ENCODE data around the gene AADACL4.
"Not testable (repeated sequence)": the region's sequence is repeated elsewhere in the genome, so short reads cannot be mapped to it uniquely, and the experiment has no call there.

Gene AADACL4

DNA sequence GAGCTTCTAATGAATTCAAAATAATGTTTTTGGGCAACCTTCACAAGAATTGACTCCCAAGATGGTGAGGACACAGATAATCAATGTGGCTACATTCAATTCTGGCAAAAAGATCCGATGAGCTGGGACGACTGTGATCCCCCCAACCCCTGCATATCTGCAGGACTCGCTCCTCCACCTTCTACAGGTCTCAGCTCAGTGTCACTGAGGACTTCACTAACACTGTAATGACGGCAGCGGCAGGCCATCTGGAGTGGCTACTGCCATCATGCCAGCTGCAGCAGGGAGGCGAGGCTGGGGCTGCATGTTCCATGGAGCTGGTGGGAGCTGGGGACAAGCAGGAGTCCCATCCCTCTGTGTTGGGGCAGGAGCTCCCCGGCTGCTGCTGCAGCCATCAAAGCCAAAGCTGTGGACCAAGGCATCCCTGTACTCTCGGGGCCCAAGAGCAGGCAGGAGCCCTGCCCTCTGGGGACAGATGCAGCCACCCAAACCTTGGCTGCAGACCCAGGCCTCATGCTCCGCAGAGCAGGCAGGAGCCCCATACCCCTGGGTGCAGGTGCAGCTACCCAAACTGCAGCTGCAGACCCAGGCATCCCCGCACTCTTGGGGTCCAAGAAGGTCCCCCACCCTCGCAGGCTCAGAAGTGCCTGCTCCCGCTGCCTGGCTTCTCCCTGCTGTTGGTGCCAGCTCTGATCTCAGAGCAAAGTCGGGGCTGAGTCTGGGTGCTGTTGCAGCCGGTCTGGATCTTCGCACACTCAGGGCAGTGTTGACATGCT lies 13.7 kb upstream of the AADACL4 start:
- no peak for DNase-seq

DNA sequence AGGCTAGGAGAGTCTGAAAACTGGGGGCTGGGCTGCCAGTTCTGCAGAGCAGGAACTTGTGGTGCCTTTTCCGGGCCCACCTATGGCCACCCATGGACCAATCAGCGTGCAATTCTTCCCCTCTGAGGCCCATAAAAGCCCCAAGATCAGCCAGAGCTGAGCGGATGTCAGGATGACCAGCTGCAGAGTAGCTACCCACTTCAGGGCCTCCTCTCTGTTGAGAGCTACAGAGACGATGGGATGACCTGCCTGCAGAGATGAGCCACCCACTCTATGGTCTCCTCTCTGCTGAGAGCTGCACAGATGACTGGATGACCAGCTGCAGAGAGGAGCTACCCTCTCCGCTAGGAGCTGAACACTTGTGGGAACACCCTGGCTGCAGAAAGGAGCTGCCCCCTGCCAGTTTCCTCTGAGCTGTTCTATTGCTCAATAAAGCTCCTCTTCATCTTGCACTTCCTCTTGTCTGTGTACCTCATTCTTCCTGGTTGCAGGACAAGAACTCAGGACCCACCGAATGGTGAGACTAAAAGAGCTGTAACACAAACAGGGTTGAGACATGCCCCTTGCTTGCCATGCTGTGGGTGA lies 12.8 kb upstream of the AADACL4 start:
- DNase-seq = no peak

DNA sequence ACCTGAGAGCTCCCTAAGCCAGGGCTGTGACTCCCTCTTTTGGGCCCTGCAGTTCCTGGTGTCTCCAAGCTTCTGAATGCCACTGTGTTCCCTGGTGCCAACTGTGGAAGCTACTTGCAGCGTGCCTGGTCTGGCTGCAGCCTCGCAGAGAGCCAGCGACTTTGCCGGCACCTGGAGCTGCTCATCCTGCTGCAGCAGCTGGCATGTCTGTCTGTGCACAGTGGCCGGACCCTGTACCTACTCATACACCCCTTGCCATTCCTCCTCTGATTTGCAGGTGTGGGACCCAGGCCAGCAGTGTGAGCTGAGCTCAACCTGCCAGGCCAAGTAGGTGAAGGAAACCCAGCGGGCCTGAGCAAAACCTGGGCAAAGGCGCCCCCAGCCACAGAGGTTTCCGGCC lies 12.3 kb upstream of the AADACL4 start:
- DNase-seq = no peak

DNA sequence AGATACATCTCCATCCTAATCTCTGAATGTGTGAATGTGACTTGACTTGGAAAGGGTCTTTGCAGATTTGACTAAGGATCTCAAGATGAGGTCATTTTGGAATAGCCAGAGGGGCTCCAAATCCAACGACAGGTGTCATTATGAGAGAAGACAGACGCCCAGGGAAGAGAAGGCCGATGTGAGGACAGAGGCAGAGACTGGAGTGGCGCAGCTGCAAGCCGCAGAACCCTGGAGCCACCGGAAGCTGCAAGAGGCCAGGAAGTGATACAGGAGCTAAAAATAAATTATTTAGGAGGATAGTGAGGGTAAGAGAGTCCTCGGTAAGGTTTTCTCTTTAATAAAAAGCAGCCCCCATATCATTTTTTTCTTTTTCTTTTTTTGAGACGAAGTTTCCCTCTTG lies 9.7 kb upstream of the AADACL4 start:
- no peak for DNase-seq

DNA sequence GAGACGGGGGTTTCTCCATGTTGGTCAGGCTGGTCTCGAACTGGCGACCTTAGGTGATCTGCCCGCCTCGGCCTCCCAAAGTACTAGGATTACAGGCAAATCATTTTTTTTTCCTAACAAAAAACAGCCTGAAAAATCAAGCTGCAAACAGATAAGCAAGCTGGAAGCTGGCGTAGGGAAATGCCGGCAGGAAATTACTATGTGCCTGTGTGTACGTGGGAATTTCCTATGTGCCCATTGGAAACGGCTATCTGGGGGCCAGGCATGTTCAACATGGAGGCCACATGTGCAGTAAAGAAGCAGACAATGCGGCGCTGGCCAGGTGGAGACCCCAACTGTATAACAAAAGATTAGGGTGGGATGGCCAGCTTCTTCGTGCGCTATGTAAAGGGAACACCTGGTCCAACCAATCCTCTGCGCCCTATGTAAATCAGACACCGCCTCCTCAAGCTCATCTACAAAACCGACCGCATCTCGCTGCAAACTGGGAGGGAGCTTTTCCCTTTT lies 9.1 kb upstream of the AADACL4 start:
- no peak for DNase-seq

DNA sequence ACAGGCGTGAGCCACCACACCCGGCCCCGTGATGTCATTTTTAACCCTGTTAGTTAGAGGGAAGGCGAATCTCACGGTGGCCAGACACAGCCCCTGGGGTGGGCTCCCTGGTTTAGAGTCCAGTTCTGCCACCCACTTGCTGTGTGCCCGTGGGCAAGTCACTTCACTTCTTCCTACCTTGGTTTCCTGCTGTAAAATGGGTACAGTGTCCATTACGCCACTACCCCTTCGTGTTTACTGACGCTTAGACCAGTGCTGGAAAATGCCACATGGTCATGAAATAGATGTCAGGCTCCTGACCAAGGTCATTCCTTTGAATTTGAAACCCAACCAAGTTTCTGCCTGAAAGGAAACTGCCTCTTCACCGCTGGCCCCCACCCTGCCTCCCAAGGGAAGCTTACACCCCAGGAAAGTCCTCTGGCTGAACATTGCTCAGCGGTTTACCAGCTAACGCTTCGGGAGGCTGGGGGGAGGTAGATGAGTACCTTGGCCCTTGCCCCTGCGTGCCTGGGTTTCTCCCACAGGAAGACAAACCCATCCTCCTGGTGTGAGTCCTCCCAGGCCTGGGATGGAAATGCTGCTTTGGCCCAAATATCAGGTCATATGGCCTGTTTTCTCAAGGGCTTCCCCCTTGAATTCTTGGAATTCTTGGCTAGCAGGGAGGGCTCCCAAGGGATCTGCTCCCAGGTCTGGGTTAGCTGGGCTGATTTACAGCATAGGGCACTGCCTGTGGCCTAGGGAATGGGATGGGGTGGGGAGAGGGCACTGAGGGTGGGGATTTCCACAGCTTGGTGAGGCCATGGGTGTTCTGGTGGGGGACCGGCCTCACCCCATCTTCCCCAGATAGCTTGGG lies 7.6 kb upstream of the AADACL4 start:
- DNase-seq = no peak

DNA sequence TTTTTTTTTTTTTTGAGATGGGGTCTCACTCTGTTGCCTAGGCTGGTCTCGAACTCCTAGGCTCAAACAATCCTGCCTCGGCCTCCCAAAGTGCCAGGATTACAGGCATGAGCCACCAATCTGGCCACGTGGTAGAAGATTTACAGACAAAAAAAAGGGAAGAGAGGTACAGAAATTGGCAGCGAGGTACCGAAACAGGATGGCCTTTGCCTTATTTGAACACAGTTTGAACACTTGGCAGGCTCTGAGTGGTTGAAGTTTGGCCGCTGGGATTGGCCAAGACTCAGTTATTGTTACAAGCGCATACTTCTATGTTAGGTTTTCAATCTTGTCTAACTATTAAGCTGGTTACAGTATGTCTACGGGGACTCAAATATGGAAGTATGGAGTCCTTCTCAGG lies 6.2 kb upstream of the AADACL4 start:
- DNase-seq = no peak

DNA sequence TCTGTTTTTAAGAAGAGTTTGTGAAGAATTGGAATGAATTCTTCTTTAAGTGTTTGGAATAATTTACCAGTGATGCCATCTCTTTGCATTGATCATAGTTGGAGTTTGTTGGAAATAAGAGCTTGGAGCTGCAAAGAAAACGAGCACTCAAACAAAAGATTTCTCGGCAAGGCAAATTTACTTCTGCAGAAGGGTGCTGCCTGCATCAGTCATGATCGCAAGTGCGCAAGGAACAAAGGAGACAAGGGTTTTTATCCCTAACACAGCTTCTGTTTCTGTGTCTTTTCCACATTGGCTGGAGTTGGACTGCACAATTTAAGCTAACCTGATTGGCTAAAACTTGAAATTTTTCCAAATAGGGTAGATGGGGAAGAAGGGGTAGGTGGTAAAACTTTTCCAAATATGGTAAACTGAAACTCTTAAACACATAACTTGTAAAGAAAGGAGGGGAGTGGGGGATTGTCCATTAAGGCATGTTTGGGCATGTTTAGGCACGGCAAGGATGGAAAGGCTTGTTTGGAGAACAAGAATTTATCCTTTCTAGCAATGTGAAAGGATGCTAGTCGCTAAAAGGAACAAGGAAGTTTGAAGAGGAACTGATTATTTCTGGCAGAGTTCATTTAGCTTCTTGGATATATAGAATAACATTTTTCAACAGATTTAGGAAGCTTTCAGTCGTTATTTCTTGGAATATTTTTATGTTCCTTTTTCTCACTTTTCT lies 3.5 kb upstream of the AADACL4 start:
- no peak for DNase-seq

DNA sequence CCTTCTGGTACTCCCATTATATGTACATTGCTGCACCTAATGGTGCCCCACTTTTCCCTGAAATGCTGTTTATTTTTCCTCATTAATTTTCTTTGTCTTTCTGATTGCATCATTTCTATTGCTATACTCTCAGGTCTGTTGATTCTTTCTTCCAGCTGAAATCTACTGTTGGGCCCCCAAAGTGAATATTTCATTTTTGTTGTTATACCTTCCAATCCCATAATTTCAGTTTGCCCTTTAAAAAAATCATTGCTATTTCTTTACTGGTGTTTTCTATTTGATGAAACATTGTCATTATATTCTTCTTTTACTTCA lies 3.0 kb upstream of the AADACL4 start:
- no peak for DNase-seq

DNA sequence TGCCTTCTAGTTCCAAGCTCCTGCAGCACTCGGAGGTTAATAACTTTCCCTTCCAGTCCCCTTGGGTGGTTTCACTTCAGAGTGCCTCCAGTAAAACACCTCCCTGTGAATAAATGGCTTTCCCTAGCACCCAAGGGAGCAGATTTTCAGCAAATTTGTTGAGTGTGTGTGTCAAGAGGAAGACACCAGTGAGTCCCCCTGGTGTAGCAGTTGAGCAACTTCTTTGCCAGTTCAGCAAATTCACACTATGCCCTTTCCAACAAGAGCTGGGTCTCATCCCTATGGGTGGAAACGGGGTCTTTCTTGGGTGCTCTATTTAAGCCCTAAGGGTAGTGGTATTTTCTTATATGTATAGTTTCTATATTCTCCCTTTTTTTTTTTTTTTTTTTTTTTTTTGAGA lies 806 bp upstream of the AADACL4 start:
- no peak for DNase-seq

DNA sequence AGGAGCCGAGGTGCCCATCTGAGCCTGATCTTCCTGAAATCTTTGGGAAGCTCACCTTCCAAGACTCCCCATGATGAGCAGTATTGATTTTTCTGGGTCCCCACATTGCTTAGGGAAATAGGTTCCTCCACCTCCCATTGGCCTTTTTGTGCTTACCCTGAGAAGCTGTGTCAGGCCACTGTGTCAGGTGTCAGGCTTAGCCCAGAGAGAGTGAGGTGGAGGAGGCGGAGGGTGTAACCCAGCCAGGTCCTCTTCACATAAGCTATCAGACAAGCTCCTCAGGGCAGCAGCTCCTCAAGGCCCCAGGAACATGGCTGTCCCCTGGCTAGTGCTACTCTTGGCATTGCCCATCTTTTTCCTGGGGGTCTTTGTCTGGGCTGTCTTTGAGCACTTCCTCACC lies 352 bp downstream of the AADACL4 start:
- DNase-seq = no peak

DNA sequence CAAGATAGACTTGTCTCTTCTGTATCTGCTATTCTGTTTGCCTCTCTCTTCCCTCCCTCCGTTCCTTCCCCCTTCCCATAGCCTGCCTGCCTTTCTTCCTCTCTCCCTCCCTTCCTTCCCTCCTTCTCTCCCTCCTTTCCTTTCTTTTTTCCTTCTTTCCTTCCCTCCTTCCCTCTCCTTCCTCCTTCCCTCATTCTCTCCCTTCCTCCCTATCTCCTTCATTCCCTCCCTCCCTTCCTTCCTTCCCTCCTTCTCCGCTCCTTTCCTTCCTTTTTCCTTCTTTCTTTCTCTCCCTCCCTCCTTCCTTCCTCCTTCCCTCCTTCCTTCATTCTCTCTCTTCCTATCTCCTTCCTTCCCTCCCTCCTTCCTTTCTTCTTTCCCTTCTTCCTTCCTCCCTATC lies 944 bp downstream of the AADACL4 start:
- DNase-seq = no peak

DNA sequence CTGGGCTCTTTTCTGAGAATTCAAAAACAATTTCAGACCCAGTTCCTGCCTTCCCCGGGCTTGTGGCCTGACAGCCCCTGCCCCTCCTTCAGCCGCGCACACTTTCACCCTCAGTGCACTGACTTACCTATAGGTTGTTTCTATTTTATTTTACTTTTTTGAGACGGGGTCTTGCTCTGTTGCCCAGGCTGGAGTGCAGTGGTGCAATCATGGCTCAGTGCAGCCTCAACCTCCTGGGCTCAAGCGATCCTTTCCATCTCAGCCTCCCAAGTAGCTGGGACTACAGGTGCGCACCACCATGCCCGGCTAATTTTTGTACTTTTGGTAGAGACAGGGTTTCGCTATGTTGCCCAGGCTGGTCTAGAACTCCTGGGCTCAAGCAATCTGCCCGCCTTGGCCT lies 1.5 kb downstream of the AADACL4 start:
- DNase-seq = not testable (repeated sequence)

DNA sequence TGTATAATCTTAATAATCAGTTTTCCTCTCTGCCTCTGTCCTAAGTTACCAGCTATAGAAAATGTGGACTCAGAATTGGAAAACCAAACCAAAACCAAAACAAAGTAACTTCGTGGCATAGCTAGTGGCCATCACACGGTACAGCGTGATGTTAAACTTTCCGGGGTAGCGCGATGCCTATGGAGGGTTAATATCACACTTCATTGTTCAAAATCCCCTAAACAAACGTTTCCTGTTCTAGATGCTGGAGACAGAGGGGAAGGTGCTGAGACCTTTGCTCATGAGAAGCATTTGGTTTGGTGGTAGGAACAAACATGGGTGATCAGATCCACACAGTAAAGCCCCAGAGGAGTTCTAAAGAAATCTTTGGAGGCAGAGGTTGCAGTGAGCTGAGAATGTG lies 4.9 kb downstream of the AADACL4 start:
- DNase-seq = no peak

DNA sequence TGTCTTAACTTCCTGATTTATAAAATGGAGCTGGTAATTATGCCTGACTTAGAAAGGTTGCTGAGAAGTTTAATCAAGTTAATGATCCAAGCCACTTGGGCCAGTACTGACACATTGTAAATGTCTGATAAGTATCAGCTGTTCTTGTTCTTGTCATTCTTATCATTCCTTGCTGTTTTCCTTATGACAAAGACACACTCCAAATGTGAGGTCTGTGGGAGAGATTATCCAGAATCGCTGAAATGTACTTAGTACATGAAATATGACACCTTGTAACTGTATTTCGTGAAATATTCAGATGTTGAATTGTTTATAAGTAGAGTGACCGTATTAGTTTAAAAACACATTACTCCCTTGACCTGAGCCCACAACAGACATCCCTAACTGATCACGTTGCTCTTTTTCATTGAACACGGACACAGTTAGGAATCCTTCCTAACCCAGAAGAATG lies 6.1 kb downstream of the AADACL4 start:
- no peak for DNase-seq

DNA sequence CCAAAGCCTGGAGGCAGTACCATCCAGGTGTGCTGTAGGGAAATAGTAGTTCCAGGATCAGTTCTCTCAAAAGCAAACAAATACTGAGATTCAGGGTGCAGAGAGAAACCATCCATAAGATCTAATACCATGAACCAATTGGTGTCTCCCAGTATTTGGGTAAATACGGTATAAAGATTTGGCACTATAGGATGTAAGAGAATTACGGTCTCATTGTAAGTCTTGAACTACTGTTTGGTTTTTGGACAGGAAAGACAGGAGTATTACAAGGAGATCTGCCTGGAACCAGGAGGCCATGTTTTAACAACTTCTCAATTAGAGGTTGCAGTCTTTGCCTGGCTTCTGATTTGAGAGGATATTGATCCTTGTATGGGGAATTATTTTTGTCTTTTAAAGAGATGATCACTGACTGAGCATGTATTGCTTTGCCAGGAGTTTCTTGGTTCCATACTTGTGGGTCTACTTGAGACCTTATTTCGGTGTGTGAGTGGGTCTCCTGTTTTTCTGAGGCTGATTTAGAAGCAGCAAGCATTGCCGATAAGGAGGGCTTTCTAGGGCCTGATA lies 10.2 kb downstream of the AADACL4 start:
- no peak for DNase-seq

DNA sequence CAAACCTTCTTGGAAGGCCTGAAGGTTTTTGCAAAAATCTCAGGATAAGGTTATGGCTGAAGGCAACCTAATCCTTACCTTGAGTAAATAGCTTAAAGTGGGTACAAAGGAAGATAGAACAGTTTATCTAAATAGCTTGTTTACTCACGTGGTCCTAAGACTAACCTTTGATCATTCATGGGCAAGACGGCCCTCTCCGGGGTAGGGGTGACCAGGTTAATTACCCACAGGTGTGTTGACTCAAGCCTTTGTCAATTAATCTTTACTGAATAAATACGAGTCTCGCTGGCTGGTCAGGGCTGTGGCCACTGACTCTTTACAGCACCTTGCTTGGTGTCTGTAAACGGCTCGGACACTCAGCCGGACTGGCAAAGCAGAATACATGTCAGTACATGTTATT lies 10.8 kb downstream of the AADACL4 start:
- no peak for DNase-seq

DNA sequence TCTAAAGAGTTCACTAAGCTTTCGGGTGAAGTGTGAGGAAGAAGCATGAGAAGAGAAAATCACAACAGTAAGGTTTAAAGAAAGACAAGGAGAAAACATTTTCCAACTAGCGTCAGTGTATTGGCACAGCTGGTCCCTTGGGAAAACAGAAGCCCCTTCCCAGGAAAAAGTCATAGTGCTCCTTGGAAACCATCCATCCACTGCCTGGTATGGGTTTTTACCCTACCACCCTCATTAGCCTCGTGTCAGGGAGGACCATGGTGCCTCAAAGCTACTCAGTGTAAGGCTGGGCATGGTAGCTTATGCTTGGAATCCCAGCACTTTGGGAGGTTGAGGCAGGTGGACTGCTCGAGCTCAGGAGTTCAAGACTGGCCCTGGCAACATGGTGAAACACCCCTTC lies 12.7 kb downstream of the AADACL4 start:
- DNase-seq = no peak

DNA sequence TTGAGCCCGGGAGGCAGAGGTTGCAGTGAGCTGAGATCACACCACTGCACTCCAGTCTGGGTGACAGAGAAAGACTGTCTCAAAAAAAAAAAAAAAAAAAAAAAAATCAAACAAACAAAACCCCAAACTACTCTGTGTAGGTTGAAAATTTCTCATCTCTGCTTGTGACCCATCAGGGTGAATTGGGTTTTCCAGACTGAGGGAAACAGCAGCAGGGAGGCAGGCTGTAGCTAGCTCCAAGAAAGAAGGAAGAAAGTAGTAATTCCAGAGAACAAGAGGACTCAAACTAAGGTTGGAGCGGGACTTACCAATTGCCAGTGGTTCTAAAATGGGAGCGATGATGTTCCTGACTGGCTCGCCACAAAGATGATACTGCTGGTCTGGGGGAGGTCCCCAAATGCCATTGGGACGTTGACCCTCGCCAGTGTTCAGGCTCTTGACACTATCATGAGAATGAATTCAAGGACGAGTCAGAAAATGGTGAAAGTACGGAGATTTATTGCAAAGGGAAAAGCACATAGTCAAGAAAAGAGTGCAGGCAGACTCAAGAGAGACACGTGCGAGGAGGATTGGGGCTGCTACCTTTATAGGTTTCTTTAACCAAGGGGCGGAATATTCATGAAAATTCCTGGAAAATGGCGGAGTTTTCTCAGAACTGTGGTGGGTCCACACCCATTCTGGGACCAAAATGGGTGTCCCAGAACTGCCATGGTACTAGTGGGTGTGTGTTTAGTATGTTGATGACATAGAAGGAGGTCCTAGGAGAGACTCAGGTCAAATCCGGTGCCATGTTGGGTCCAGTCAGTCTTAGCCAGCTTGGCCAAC lies 13.4 kb downstream of the AADACL4 start:
- DNase-seq = no peak

DNA sequence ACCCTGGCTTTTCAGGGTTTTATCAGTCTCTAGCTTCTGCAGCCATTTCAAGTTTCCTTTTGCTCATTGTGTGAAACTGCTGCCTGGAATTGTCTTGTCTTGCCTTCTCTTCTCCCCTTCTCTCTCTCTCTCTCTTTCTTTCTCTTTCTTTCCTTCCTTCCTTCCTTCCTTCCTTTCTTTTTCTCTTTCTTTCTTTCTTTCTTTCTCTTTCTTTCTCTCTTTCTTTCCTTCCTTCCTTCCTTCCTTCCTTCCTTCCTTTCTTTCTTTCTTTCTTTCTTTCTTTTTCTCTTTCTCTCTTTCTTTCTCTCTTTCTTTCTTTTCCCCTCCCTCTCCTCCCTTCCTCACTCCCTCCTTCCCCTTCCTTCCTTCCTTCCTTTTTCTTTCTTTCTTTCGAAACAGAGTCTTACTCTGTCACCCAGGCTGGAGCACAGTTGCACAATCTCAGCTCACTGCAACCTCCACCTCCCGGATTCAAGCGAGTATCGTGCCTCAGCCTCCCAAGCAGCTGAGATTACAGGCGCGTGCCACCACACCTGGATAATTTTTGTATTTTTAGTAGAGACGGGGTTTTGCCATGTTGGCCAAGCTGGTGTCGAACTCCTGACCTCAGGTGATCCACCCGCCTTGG lies 14.1 kb downstream of the AADACL4 start:
- DNase-seq = not testable (repeated sequence)

Data from activated CD4-positive, CD25-positive, alpha-beta regulatory T cell (primary cell).